ENCODE results near the gene TPBG.
A peak's percentile ranks its signal among the peaks of the same experiment; 100 is the strongest.

TPBG gene

GRCh38 chr6:82362878-82363427, 664 bp upstream of the TPBG start:
- TF ChIP-seq CTCF (IDR thresholded peaks at IDR 0.05; ENCODE audit: extremely low read depth, insufficient read depth, missing control alignments) = no peak
- no peak for DNase-seq (ENCODE audit: low spot score)
- in situ Hi-C loops (cut with MboI; ENCODE audit: low pct_unique_long_range_greater_than_20kb, low sequenced_read_pairs, unreplicated experiment) = no loop called here

- peak; percentile 33 for DNase-seq (ENCODE audit: low spot score)
- in situ Hi-C loops (cut with MboI; ENCODE audit: low pct_unique_long_range_greater_than_20kb, low sequenced_read_pairs, unreplicated experiment) = no loop called here
- TF ChIP-seq CTCF (IDR thresholded peaks at IDR 0.05; ENCODE audit: extremely low read depth, insufficient read depth, missing control alignments) = no peak
Measured at GRCh38 chr6:82364087-82365015, 734 bp downstream of the TPBG start.

GRCh38 chr6:82365016-82365795, 1.6 kb downstream of the TPBG start:
- TF ChIP-seq CTCF (IDR thresholded peaks at IDR 0.05; ENCODE audit: extremely low read depth, insufficient read depth, missing control alignments) = no peak
- peak; percentile 36 for DNase-seq (ENCODE audit: low spot score)
- in situ Hi-C loops (cut with MboI; ENCODE audit: low pct_unique_long_range_greater_than_20kb, low sequenced_read_pairs, unreplicated experiment) = no loop called here

- in situ Hi-C loops (cut with MboI; ENCODE audit: low pct_unique_long_range_greater_than_20kb, low sequenced_read_pairs, unreplicated experiment) = no loop called here
- DNase-seq (ENCODE audit: low spot score) = no peak
- TF ChIP-seq CTCF (IDR thresholded peaks at IDR 0.05; ENCODE audit: extremely low read depth, insufficient read depth, missing control alignments) = no peak
Measured at GRCh38 chr6:82367704-82368103, 4.1 kb downstream of the TPBG start.

GRCh38 chr6:82370788-82371187, 7.2 kb downstream of the TPBG start:
- TF ChIP-seq CTCF (IDR thresholded peaks at IDR 0.05; ENCODE audit: extremely low read depth, insufficient read depth, missing control alignments) = no peak
- DNase-seq (ENCODE audit: low spot score) = no peak
- in situ Hi-C loops (cut with MboI; ENCODE audit: low pct_unique_long_range_greater_than_20kb, low sequenced_read_pairs, unreplicated experiment) = no loop called here

- no peak for TF ChIP-seq CTCF (IDR thresholded peaks at IDR 0.05; ENCODE audit: extremely low read depth, insufficient read depth, missing control alignments)
- DNase-seq (ENCODE audit: low spot score) = no peak
- in situ Hi-C loops (cut with MboI; ENCODE audit: low pct_unique_long_range_greater_than_20kb, low sequenced_read_pairs, unreplicated experiment) = no loop called here
Measured at GRCh38 chr6:82371799-82372546, 8.4 kb downstream of the TPBG start.

All from GM13977 (cell line).